Hematopoietic multipotent progenitor cell treated with erythropoietin and hydrocortisone succinate and interleukin-3 and kit ligand, for 8 days (in vitro differentiated cells): ENCODE results near the gene TCF4.

ENCODE experiments used
- DNase-seq: peaks from one replicate; pipeline ENCODE4 v3.0.0-alpha.2; 2015

Gene TCF4

DNA sequence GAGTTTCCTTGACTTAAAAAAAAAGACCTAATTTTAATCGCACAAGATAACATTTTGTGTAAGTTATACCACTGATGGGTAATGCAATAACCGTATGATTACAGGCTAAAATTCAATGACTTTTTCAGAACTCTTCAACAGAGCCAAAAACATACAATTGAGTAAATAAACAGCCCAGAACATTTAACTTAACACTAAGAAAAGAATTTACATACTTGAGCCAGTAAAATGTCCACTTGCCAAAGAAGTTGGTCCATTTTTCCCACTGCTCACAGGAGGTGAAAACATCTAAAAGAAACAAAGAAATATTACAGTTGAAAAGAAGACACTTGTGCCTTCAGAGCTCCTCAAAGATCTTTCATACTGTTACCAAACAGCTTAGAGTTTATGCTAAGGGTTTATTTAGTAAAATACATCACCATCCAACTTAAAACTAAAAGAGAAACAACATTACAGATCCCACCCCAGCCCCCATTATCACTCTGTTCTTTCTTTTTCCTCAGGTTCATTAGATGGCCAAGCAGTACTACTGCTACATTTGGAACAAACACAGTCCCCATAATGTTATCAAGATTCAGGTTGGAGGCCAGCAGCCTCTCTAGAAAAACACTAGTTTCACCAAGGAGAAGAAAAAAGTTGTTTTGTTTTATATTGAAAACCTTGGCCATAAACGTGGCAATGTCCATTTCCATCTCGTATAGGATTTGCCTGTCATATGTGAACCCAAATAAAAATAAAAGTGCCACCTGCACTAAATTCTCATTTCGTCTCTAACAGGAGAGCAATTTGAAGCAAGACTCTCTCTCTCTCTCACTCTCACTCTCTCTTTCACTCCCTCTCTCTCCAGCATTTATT lies 2.7 kb downstream of the TCF4 start:
- peak; percentile 19 for DNase-seq

DNA sequence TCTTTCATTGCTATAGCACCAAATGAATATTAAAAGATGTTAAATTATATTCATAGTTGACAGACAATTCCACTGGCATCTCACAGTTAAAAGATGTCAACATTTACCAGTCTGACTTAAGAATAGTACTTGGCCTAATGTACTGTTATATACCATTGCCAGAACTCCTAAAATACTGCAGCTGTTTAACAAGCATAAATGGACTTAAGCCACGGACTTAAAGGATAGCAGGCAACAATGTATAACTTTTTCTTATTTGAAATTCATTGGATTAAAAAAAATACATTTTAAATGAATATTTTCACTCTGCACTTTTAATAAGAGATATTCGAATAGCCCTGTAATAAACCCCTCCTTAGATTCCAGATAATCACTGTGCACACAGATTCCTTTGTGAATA lies 3.8 kb downstream of the TCF4 start:
- no peak for DNase-seq

DNA sequence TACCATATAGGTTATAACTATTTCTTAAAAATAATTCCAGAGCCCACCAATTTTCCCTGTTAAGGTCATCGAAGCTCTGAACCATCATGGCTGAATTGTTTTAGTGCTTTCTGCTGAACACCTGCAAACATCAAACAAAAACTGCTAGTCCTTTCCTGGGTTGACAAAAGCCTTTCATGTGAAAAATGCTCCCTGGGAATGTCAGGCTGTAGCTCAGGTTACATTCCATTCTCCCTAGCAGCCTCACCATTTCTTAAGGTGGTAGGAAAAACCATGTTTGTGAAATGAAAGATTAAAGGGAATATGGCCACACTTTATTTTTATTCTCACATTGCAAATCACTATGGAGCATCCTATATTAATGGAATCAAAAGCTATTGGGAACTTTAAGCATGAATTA lies 5.7 kb downstream of the TCF4 start:
- no peak for DNase-seq

DNA sequence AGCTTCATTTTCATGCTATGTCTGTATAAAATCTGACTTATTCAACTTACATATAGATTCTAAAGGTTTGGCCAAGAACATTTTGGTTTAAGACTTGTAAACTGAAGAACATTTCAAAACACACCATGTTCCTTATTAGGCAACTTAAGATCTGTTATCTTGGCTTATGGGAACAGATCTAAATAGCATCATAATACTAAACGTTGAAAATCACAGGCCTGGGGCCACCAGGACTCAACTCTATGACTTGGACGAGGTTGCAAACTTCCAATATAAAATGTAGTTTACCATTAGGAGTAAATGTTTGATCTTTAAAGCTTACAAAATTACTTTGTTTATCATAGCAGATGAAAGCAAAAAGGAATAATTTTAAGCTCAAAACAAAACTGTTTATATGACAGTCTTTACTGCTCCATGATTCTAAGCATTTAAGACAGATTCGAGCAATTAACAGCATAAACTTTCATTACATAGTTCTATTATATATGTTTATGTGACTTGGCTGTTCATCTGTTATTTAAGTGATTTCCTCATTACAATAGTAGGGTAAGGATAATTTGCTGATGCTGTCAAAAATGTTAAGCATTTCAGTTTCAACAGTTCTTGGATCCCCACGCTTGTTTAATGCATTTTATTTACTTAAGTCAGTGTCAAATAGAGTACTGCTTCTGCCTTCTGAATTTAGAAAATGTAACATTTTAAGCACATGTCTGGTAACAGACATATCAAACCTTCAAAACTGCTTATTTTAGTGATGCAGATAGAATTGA lies 8.3 kb downstream of the TCF4 start:
- no peak for DNase-seq

DNA sequence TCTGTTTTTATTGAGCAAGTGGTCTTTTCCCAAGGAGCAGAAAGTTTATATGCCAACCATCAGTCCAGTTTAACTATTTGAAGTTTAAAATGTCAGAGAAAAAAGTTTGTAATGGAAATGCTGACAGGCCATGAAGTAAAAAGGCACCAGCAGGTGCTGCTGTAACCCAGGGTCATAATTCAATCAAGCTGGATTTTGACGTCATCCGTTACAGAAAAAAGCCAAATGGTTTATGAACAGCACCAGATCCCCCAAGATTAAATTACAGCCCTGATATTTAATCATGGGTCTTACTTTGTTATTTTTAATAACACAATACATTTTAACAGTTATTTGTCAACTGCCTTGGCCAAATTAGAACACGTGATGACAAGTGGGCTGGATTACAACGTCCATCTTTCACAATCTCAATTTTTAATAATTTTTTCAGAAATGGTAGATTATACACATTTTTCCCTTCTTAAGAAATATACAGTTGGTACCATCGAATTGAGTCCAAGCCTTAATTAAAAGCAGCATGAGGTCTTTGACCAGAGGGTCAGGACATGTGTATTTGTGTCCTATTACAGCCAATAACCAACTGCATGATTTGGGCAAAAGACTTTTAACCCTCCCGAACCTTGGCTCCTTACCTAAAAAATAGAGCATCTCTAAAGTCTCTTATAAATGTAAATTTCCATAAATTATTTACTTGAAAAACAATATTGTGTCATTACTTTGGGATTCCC lies 10.0 kb downstream of the TCF4 start:
- DNase-seq, result peak; percentile 29

DNA sequence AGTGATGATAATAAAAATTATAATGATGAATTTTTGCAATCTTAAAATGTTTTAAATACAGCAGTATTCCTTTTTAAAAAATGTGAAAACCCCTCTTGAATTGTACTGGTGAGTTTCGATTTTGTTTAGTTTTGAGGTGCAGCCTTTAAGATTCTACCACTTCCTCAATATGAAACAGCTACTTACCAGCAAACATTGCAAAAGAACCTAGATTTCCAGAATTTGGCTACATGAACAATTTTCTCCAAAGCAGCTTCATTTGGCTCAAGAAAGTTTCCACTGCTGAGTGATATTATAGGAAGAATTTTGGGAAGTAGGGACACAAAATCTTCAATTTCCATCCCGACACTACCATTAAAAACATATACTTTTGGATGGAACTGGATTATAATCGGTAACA lies 12.0 kb downstream of the TCF4 start:
- DNase-seq, result no peak

DNA sequence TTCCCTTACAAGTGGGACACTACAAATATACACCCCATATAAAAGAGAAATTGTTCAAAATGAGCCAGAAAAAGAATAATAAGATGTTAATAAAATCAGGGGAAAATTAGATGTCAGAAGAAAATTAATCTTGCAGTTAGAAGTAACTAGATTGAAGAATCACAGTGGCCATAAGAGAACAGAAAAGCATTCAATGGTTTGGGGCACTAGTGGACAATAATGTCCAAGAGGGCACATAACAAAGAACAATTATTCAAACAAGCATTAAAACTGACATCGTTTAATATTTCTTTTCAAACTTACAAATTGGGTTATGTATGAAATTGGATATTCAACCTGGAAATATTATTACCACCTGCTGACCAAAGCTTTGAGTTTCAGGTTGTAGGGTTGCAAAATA lies 12.9 kb downstream of the TCF4 start:
- no peak for DNase-seq

DNA sequence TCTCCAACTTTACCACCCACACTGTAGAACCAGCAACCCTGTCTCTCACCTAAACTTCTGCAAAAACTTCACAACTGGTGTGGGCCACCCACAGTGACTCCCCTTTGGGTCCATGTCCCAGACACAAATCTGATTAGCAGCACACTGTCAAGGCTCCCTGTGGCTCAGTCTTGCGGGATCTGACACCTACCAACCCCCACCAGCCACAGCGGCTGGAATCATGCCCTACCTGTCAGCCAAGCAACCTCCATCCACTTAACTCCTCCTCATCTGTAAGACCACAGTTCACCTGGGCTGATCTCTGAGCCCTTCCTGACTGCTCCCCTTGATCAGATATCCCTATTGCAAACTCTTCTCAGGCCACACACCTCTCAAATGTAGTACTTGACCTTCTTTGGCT lies 14.6 kb downstream of the TCF4 start:
- no peak for DNase-seq

DNA sequence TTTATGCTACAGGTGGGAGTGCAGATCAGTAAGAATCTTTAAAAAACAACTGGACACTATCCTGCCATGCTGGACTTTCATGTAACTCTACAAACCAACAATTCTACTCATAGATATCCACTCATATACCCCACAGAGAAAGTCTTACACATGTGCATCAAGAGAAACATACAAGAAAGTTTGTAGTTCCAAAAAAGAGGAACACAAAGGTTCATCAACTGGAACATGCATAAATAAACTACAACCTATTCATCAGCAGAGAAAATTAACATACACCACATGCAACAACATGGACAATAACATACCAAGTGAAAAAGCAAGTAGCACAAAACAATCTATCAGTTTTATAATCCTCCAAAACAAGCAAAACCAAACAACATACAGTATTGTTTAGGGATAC lies 17.0 kb downstream of the TCF4 start:
- DNase-seq, result no peak

DNA sequence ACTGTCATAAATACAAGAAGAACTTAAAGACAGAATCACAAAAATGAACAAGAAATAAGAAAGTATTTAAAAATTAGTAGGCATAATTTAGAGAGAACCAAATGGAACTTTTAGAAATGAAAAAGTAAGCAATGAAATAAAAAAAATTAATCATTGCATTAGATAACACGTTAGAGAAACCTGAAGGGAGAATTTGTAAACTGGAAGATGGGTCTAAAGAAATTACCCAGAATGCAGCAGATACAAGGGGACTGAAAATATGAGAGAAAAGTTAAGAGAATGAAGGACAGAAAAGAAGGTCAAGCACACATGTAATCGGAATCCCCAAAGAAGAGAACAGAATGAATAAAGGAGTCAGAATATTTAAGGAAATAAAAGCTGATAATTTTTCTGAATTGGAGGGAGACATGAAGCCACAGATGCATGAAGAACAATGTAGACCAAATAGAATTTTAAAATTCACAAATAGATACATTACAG lies 21.5 kb downstream of the TCF4 start:
- DNase-seq, result no peak

DNA sequence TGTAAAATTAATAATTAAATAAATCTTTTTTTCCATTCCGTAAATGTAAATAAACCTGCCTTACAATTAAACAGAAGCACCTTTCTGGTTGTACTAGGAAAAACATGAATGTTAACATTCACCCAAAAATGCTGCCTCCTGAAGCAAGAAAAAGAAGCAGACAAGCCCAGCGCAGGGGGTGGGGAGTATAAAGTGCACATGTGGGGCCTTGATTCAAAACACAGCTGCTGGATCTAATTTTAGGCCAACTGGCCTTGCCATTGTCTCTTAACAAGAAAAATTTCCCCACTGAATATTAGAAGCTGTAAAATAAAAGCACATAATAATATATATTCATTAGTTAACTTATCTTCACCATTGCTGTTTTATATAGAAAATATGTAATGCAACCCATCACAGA lies 28.3 kb downstream of the TCF4 start:
- DNase-seq, result no peak

DNA sequence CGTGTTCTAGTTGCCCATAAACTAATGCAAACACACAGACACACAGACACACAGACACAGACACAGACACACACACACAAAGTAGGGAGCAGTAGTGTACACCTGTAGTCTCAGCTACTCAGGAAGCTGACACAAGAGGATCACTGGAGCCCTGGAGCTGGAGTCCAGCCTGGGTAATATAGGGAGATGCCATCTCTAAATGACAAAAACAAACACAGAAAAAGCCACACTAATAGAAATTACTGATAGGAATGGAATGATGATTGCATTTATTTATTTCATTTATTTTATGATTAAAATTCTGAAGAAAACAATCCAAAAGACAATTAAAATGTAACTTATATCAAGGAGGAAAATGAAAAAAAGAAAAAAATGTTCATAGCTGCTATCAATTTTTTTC lies 30.8 kb downstream of the TCF4 start:
- DNase-seq, result no peak

DNA sequence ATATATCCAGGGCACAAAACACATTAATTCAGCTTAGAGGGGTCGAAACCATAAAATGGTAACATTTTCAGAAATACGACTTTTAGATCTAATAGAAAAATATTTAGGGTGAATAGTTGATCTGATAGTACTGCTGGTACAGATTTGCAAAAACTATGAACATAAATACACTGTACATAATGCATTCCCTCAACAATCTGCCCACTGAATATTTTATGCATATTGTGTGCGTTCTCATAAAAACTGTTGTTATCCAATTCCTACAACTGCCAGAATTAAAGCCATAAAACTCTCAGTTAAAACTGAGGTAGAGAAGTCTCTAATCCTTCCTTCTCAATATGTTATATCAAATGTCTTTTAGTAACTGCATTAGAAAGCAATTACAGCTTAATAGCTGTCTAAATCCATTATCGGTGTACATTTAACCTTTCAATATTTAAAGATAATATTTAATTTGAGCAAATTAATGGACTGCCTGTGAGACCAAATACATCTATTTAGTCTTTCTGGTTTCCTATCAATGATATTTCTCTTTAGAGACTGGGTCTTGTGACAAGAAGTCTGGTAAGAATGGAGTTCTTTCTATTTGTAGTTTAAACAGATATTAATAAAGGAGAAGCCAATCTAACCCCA lies 32.5 kb downstream of the TCF4 start:
- no peak for DNase-seq

DNA sequence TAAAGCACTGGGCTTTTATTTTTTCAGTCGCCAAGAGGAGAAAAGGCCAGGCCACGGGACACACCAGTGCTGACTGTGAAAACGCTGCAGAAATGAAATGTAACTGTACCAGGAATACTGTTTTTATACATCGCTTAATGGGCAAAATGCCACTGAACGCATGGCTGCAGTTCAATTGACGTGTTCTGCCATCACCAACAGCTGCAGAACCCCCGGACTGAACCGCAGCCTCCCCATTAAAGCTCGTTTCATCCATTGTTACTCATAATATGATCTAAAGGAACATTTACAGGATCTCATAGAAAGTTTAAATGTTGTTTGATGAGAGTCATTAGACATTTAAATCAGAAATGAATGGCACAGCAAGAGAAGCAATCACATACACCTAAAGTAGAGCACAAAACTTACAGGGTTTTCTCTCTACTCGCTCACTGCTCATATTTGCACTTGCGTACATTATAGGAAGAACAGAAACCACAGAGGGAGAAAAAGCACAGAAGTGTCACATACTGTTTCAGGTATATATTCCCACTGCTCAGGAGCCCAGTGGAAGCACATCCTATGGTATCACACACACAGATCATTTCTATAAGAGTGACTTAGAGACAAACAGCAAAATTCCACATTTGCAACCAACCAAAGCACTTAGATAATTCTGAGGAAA lies 35.3 kb downstream of the TCF4 start:
- DNase-seq, result no peak

DNA sequence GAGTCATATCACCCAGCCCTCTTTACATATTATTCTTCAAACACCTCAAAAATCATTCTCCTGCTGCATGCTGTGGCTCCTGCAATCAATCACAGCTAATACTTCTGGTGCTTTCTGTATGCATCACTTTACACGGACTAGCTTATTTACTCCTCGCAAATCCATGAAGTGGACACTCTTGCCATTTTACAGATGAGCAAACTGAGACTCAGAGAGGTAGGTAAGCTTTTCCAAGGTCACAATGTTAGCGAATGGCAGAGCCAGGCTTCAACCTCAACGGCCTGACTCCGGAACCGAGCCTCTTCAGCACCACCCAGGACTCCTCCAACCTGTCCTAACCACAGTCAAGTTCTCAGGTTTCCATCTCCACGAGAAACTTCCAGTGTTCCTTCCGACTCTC lies 36.8 kb downstream of the TCF4 start:
- DNase-seq, result no peak

DNA sequence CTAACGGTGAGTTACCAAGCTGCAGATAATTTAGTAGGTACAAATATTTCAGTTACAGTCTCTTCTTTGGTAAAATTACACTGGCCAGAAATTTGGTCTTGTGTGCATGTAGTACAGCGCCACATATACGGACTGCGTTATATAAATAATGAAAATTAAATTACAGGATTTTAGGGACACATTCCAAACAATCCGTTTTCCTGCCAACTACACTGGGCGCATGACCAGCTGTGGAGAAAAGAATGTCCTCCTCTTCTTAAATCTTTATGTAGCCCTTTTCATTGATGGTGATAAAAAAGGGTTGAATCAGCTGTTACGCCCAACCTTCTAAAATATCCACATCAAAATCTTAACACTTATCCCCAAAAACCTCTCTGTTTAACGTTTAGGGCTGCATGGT lies 37.5 kb downstream of the TCF4 start:
- no peak for DNase-seq

DNA sequence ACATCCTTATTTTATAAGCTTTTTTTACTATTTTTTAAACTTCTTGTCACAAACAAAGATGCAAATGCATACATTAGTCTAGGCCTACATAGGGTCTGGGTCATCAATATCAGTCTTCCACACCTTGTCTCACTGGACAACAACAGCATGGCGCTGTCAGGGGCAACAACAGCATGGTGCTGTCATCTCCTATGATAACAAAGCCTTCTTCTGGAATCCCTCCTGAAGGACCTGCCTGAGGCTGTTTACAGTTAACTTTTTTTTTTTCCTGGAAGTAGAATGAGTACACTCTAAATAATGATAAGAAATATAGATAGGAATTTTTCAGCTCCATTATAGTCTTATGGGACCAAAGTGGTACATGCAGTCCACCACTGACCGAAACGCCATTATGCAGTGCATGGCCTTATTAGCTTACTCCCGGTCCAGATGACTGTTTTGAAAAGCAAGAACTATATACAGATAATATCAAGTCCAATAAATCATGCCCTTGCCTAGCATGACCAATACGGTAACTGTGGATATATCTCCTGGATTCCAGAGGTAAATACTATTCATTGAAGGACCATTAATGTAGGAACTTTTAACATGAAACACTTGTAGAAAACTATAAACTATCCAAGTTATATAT lies 38.4 kb downstream of the TCF4 start:
- peak; percentile 68 for DNase-seq

DNA sequence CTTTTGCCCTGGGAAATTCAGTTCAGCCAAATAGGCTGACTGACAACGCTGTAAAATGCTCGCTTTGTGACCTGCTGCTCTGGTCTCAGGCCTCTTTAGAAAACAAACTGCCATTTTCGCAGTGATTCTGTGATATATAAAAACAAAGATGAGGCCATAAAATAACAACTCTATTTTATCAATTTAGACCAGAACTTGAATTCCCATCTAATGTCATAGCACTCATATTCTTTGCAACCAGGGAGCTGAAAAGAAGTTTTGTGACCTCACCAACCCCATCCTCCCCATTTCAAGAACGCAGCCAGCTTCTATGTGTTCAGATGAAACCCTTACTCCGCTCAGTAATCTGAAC lies 40.3 kb downstream of the TCF4 start:
- DNase-seq, result no peak

DNA sequence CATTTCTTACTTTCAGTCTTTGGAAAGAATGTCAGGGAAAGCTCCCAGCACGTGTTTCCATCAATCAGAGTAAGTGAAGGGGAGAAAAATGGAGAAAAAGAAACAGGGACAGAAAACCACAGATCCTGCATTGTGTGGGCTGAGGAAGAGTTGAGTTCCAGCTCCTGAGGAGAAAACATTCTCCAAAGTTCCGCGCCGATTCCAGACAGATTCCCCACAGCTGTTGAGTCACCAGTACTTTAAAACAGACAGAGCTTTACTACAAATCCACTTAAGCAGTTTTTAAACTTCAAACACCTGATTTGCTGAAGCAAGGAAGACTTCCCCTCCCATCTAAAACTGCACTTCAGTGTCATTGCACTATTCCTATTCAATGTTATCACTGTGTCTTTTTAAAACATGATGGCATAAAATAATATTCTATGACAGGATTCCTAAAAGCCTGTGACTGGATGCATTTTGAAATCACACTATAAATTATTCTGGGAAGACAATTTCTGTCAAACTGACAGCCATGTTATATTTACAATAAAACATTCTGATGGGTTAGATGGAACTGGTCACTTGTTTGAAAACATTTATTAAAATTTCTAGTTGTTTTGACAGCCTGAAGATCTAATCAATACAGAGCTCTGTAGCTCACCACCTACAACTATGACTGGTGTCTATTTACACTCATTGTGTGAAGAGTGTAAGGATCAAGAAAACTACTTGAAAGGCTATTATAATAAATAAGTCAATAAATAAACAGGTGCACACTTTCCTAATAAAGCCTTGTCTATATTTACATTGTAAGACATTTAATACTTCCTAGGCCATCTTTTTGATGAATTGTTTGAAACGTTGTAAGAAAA lies 40.9 kb downstream of the TCF4 start:
- no peak for DNase-seq

DNA sequence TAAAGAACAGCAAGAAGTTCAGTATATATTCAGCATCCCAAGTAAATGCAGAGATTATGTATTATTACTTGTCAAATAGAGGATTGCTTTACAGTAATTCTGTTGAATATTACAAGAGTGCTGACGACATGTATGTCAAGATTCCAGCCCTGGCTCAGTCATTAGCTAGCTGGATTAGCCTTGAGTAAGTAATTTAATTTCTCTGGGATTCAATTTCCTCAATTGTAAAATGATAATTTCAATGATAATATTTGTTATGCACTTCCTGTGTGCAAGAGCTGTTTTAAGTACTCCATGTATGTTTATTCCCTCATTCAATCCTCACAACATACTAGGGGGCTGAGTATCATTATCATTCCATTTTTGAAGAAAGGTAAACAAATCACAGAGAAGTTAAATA lies 44.0 kb downstream of the TCF4 start:
- no peak for DNase-seq

DNA sequence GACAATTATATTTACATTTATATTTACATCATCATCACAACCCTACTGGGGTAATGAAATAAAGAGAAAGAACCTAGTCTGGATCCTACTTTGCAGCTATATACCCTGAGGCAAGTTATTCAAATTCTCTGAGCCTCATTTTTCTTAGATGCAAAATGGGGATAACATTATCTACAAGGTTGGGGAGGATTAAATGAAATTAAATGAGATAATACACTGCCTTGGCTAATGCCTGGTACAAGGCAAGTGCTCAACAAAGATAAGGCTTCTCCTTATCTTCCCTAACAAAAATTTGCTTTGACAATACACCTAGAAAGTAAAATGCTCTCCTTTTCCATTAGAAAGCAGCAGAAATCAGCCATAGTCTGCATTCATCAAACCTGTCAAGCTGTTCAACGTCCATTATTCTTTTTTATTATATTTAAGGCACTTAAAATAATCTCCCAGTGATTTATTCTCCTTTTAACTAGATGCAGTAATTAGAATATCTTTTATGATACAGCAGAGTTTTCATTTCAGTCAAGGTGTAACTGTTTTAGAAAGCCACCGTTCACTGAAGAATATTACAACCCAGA lies 44.8 kb downstream of the TCF4 start:
- peak; percentile 49 for DNase-seq
